PC-9 (cell line): ENCODE data around the gene ZNF774.

Source experiments
- EZH2 ChIP-seq: fragments of 200-600 bp; sonication (generic); IDR thresholded peaks from 2 replicates; pipeline ENCODE4 v1.8.0; 2017; ENCODE audit warnings: antibody characterized with exemption, low read depth
- TF ChIP-seq, protein P1 (sequence below): fragments of 200-600 bp; sonication (generic); conservative IDR thresholded peaks from 2 replicates; pipeline ENCODE4 v1.6.1; 2017; ENCODE audit warnings: mixed run types, antibody characterized with exemption, mild to moderate bottlenecking, moderate library complexity

DNA sequence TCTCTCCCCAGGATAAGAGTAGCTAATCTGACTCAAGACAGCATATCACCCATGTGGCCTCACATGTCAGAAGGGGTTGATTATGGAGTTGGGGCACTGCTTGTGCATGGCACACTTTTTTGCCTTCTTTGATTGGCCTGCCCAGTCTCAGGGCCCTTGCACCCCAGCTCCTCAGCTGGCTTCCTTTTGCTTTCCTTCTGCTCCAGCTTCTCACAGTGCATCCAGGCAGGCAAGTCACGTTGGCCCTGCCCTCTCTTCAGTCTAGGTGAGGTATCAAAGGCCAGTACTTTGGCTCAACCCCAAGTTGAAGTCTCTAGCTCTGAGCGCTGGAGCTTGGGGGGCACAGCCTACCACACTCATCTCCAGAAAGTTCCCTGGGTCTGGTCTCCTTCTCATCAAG, 44.4 kb upstream of the ZNF774 start:
- TF ChIP-seq, protein P1, sequence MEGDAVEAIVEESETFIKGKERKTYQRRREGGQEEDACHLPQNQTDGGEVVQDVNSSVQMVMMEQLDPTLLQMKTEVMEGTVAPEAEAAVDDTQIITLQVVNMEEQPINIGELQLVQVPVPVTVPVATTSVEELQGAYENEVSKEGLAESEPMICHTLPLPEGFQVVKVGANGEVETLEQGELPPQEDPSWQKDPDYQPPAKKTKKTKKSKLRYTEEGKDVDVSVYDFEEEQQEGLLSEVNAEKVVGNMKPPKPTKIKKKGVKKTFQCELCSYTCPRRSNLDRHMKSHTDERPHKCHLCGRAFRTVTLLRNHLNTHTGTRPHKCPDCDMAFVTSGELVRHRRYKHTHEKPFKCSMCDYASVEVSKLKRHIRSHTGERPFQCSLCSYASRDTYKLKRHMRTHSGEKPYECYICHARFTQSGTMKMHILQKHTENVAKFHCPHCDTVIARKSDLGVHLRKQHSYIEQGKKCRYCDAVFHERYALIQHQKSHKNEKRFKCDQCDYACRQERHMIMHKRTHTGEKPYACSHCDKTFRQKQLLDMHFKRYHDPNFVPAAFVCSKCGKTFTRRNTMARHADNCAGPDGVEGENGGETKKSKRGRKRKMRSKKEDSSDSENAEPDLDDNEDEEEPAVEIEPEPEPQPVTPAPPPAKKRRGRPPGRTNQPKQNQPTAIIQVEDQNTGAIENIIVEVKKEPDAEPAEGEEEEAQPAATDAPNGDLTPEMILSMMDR, result no peak
- no peak for TF ChIP-seq EZH2
